Measurements from ENCODE around the gene SDR9C7. TPM values are rescaled to one million over a fixed set of nuclear protein-coding genes. Genes with fewer than 3 reads are reported as not detected.

Gene SDR9C7
- total RNA-seq, 1 experiment from 2014 or later: not detected

DNA sequence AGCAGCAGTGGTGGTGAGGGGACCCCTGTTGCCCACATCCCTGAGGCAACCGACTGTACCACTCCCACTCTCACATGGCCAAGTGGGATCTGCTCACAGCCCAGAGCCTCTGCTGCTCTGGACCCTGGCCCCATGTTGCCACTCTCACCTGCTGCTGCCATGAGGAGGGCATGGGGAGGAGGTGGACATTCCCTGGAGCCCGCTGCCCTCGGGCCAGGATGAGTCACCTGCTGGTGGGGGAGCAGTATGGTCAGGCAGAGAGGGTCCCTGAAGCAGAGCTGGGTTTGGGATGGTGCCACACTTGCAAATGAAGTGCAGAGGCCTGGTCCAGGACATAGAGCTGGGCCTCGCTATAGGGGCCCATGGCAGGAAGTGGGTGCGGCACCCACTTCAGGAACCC is 26.1 kb downstream of the SDR9C7 start:
- H3K79me2 ChIP-seq (ENCODE audit: insufficient read depth, low read length): no peaks in the 10 kb centered on the region
- no TSS peak for BruUV-seq (replicated peaks)
- no peaks in the 10 kb centered on the region for H3K9me2 ChIP-seq (ENCODE audit: insufficient read depth)
- DNase-seq (ENCODE audit: low read depth, low spot score) (no peak), ATAC-seq (no peak)
- no peak overlapping the region for H3K9ac ChIP-seq (ENCODE audit: low read length)
- H4K20me1 ChIP-seq (ENCODE audit: insufficient read depth): no peaks in the 10 kb centered on the region
- H3K4me3 ChIP-seq (replicated peaks in 1 of 2; ENCODE audit: low read depth in 1 of 2, low read length in 2 of 2): no peak overlapping the region
- no peak for TF ChIP-seq CEBPB (IDR thresholded peaks at IDR 0.05; ENCODE audit: low read depth)
- no peak for TF ChIP-seq ZBTB33 (IDR thresholded peaks at IDR 0.05; ENCODE audit: extremely low read depth, insufficient replicate concordance, low read length)
- TF ChIP-seq SRF (IDR thresholded peaks at IDR 0.05; ENCODE audit: low read depth): no peak
- no peak for TF ChIP-seq EZH2 (IDR thresholded peaks at IDR 0.05)
- TF ChIP-seq SP1 (IDR thresholded peaks at IDR 0.05; ENCODE audit: low read depth): no peak
- no peak for TF ChIP-seq TCF7L2 (IDR thresholded peaks at IDR 0.05; ENCODE audit: borderline replicate concordance, extremely low read depth, insufficient read depth, insufficient read length)
- TF ChIP-seq FOSL1 (IDR thresholded peaks at IDR 0.05; ENCODE audit: low read depth): no peak
- TF ChIP-seq YY1 (IDR thresholded peaks at IDR 0.05; ENCODE audit: extremely low read depth, insufficient replicate concordance, low read depth, low read length): no peak
- no peak overlapping the region for H3K4me2 ChIP-seq (ENCODE audit: low read length)
- POLR2A ChIA-PET: no interaction called here
- H3K27me3 ChIP-seq (ENCODE audit: insufficient read depth, low read length): no peaks in the 10 kb centered on the region
- CTCF ChIA-PET: no interaction called here
- RAD21 ChIA-PET (ENCODE audit: low non-redundant PET in 1 of 2, low total read pairs in 2 of 2, uncharacterized antibody in 2 of 2, unreplicated experiment in 2 of 2): no interaction called here
- intact Hi-C loops (cut with micrococcal nuclease): no loop called here
- H3K4me1 ChIP-seq (ENCODE audit: control insufficient read depth in 1 of 2, insufficient read depth in 2 of 2, low read length in 2 of 2): no peaks in the 10 kb centered on the region
- H3K27ac ChIP-seq (ENCODE audit: low read depth, low read length): no peak overlapping the region
- H3K9me3 ChIP-seq (ENCODE audit: control insufficient read depth in 1 of 2, insufficient read depth in 1 of 2, low read depth in 1 of 2, low read length in 2 of 2): peaks cover 0 to 4% of the 10 kb centered on the region in 2 experiments; a peak in 1 of 4 replicates
- no peaks in the 10 kb centered on the region for H3K36me3 ChIP-seq (ENCODE audit: control insufficient read depth in 1 of 2, insufficient read depth in 2 of 2, low read length in 2 of 2)
- H2AFZ ChIP-seq (ENCODE audit: low read depth, low read length, poor library complexity, severe bottlenecking): no peak overlapping the region

DNA sequence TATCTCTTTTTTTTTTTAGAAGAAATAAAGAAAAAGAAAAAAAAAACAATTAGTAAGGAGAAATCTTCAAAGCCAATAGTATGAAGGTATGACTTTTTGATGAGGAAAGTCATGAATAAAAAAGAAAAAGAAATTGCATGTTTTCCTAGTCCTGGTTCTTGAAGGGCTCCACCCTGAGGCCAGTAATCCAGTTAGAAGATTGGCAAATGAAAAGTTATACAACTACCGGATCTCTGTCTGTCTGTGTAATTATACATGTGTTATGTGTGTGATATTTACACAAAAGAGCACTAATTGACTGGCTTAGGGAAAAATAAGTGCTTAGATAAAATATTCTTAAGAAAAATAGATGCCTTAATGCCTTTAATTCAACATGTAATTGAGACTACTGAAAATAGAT is 28.4 kb downstream of the SDR9C7 start:
- no peaks in the 10 kb centered on the region for H3K79me2 ChIP-seq (ENCODE audit: insufficient read depth, low read length)
- ChIA-PET POLR2A (no interaction called here), RAD21 (ENCODE audit: low non-redundant PET in 1 of 2, low total read pairs in 2 of 2, uncharacterized antibody in 2 of 2, unreplicated experiment in 2 of 2) (no interaction called here), CTCF (no interaction called here)
- H3K9me3 ChIP-seq (ENCODE audit: control insufficient read depth in 1 of 2, insufficient read depth in 1 of 2, low read depth in 1 of 2, low read length in 2 of 2): peaks cover 0 to under 1% of the 10 kb centered on the region in 2 experiments; a peak in 1 of 4 replicates
- H3K36me3 ChIP-seq (ENCODE audit: control insufficient read depth in 1 of 2, insufficient read depth in 2 of 2, low read length in 2 of 2): no peaks in the 10 kb centered on the region
- no peak overlapping the region for H3K27ac ChIP-seq (ENCODE audit: low read depth, low read length)
- no peaks in the 10 kb centered on the region for H3K9me2 ChIP-seq (ENCODE audit: insufficient read depth)
- H3K27me3 ChIP-seq (ENCODE audit: insufficient read depth, low read length): no peaks in the 10 kb centered on the region
- DNase-seq (ENCODE audit: low read depth, low spot score): no peak
- no peak for TF ChIP-seq FOSL1 (IDR thresholded peaks at IDR 0.05; ENCODE audit: low read depth)
- no peak for TF ChIP-seq ZFX (IDR thresholded peaks at IDR 0.05)
- TF ChIP-seq SRF (IDR thresholded peaks at IDR 0.05; ENCODE audit: low read depth): no peak
- TF ChIP-seq TCF7L2 (IDR thresholded peaks at IDR 0.05; ENCODE audit: borderline replicate concordance, extremely low read depth, insufficient read depth, insufficient read length): no peak
- no peak for TF ChIP-seq ZNF274 (IDR thresholded peaks at IDR 0.05; ENCODE audit: low read depth, low read length)
- no peak for TF ChIP-seq JUND (IDR thresholded peaks at IDR 0.05)
- TF ChIP-seq SIN3A (IDR thresholded peaks at IDR 0.05; ENCODE audit: low read depth): no peak
- TF ChIP-seq, protein P1, sequence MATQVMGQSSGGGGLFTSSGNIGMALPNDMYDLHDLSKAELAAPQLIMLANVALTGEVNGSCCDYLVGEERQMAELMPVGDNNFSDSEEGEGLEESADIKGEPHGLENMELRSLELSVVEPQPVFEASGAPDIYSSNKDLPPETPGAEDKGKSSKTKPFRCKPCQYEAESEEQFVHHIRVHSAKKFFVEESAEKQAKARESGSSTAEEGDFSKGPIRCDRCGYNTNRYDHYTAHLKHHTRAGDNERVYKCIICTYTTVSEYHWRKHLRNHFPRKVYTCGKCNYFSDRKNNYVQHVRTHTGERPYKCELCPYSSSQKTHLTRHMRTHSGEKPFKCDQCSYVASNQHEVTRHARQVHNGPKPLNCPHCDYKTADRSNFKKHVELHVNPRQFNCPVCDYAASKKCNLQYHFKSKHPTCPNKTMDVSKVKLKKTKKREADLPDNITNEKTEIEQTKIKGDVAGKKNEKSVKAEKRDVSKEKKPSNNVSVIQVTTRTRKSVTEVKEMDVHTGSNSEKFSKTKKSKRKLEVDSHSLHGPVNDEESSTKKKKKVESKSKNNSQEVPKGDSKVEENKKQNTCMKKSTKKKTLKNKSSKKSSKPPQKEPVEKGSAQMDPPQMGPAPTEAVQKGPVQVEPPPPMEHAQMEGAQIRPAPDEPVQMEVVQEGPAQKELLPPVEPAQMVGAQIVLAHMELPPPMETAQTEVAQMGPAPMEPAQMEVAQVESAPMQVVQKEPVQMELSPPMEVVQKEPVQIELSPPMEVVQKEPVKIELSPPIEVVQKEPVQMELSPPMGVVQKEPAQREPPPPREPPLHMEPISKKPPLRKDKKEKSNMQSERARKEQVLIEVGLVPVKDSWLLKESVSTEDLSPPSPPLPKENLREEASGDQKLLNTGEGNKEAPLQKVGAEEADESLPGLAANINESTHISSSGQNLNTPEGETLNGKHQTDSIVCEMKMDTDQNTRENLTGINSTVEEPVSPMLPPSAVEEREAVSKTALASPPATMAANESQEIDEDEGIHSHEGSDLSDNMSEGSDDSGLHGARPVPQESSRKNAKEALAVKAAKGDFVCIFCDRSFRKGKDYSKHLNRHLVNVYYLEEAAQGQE (IDR thresholded peaks at IDR 0.05; ENCODE audit: low read depth): no peak
- TF ChIP-seq EZH2 (IDR thresholded peaks at IDR 0.05): no peak
- TF ChIP-seq, protein P2, sequence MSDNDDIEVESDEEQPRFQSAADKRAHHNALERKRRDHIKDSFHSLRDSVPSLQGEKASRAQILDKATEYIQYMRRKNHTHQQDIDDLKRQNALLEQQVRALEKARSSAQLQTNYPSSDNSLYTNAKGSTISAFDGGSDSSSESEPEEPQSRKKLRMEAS (IDR thresholded peaks at IDR 0.05): no peak
- intact Hi-C loops (cut with micrococcal nuclease): no loop called here
- ATAC-seq: no peak
- no peak overlapping the region for H2AFZ ChIP-seq (ENCODE audit: low read depth, low read length, poor library complexity, severe bottlenecking)
- H3K4me2 ChIP-seq (ENCODE audit: low read length): no peak overlapping the region
- no peak overlapping the region for H3K9ac ChIP-seq (ENCODE audit: low read length)
- H4K20me1 ChIP-seq (ENCODE audit: insufficient read depth): no peaks in the 10 kb centered on the region
- BruUV-seq (replicated peaks): no TSS peak
- H3K4me1 ChIP-seq (ENCODE audit: control insufficient read depth in 1 of 2, insufficient read depth in 2 of 2, low read length in 2 of 2): peaks cover 0 to 5% of the 10 kb centered on the region in 2 experiments; a peak in 2 of 4 replicates
- no peak overlapping the region for H3K4me3 ChIP-seq (replicated peaks in 1 of 2; ENCODE audit: low read depth in 1 of 2, low read length in 2 of 2)
